Heart left ventricle (tissue), 13 donors: ENCODE results near the gene ANKRD44.

Experiments used
- POLR2A ChIP-seq, 2 donors: fragments of 450-650 bp; IDR thresholded peaks; one replicate each; pipeline ENCODE4 v1.6.1; 2017; ENCODE audit warnings: antibody characterized with exemption in 2 of 2, mild to moderate bottlenecking in 2 of 2, moderate library complexity in 2 of 2
- TF ChIP-seq, protein P1 (sequence below), 12 donors: fragments of 200-600 bp; sonication (generic) in 4 of 12; IDR thresholded peaks; one replicate each; pipeline versions ENCODE4 v1.5.0 to v1.8.0; 2018 to 2022; ENCODE audit warnings: antibody characterized with exemption in 12 of 12, mild to moderate bottlenecking in 5 of 12
- donor health status: ischemic (EF 13 %, LVEDD 7.1; RV severe dilation, severe dysfunction).
- donor health status: DM: no; HTN: yes; CAD: no.
- donor health status: DM: no; HTN: no; CAD: no.
- donor health status: ischemic (EF 25% LVEDD 6.9; RV normal size, moderate dysfunction).
- donor health status: ischemic (EF 25% LVEDD 5.7; RV mildly dilated, moderate dysfunction).
- donor health status: ischemic (EF 35%, LVEDD 5.7; RV mildly dilated, moderate dysfunction).
- donor health status: nonischemic (EF 11% LVEDD 7.7; RV severe dilation, severe dysfunction).
- donor health status: DM: yes; HTN: yes; CAD: no.
- donor health status: PGD.
- donor health status: ischemic (EF 29% LVEDD 5.4; RV normal size, mild dysfunction).
- donor health status: nonischemic (EF 23%, LVEDD 6.1; RV moderate dilation, normal function).

DNA sequence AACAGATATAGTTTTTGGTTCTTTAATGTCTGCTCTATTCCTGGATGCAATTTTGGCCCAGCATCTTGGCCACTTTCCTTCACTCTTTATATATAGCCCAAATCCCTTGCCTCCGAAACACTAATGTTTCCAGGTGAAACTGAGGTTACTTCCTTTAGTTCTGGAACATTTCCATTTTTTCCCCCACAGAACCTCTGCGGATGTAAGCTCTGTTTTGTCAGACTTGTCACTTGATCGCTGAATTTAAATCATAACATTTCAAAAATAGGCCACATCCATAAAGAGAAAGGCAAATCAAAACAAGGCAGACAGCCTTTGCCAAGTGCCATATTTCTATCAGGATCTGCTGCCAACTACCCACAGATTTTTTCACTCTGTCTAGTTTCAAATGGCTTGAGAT is 115.1 kb downstream of the ANKRD44 start:
- TF ChIP-seq, protein P1, sequence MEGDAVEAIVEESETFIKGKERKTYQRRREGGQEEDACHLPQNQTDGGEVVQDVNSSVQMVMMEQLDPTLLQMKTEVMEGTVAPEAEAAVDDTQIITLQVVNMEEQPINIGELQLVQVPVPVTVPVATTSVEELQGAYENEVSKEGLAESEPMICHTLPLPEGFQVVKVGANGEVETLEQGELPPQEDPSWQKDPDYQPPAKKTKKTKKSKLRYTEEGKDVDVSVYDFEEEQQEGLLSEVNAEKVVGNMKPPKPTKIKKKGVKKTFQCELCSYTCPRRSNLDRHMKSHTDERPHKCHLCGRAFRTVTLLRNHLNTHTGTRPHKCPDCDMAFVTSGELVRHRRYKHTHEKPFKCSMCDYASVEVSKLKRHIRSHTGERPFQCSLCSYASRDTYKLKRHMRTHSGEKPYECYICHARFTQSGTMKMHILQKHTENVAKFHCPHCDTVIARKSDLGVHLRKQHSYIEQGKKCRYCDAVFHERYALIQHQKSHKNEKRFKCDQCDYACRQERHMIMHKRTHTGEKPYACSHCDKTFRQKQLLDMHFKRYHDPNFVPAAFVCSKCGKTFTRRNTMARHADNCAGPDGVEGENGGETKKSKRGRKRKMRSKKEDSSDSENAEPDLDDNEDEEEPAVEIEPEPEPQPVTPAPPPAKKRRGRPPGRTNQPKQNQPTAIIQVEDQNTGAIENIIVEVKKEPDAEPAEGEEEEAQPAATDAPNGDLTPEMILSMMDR (IDR thresholded peaks at IDR 0.05) = no peak
- TF ChIP-seq POLR2A (IDR thresholded peaks at IDR 0.05) = no peak
